HT-29 (cell line): ENCODE results near the gene MAPK9. TPM values are rescaled to one million over a fixed set of nuclear protein-coding genes. Genes with fewer than 3 reads are reported as not detected.

Experiments used
- DNase-seq: peaks from one replicate; pipeline ENCODE4 v3.0.0-alpha.2; 2015; ENCODE audit warnings: low spot score
- total RNA-seq: library from RNA; depleted of rRNA; stranded (reverse); fragments of >200 nt; shearing (Covaris generic); gene quantifications from 2 replicates; pipeline ENCODE4 v1.2.3, GENCODE V29; 2014

Gene MAPK9
- total RNA-seq, 1 experiment from 2014 or later: 24.0 TPM

- DNase-seq: no peak
Observed at GRCh38 chr5:180294913-180295555, 3.2 kb upstream of the MAPK9 start.

DNA sequence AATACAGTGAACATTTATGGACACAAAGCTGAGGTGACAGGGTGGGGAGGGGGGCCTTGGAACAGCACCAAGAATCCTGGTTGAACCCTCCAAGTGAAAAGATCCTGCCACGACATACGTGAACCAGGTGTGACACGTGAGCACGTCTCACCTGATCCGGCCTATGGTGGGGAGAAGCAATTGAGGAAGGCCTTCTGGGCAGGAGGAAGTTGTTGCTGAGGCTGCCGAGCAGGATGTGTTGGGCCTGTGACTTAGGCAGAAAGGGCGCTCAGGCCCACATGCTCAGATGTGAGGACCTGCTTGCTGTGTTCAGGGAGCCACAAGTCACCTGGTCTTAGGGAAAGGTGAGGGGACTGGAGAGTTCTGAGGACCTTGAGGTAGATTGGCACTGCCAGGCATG is 2.5 kb upstream of the MAPK9 start:
- DNase-seq: no peak

GRCh38 chr5:180291234-180291940 is 496 bp downstream of the MAPK9 start:
- peak; percentile 28 for DNase-seq

GRCh38 chr5:180290568-180291233 is 1.2 kb downstream of the MAPK9 start:
- peak; percentile 4 for DNase-seq

GRCh38 chr5:180289966-180290365 is 1.9 kb downstream of the MAPK9 start:
- no peak for DNase-seq

DNA sequence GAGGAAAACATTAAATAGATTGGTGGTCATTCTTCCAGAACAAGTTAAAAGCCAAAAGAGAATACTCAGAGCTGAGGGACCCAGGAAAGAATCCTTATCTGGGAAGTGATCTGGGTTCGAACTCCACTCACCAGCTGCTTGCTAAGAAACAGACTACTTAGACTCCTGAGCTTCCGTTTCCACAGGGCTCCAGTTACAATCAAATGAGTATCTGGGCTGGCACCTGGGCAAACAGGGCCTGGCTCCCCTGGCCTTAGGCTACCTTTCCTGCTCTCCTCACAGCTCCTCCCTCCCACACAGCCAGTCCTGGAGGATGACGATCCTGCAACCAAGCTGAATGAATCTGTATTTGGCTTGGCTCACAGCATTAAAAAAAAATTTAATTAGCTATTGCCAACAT is 2.5 kb downstream of the MAPK9 start:
- no peak for DNase-seq

- DNase-seq: no peak
Observed at GRCh38 chr5:180287868-180288267, 4.0 kb downstream of the MAPK9 start.

GRCh38 chr5:180287404-180287803 is 4.5 kb downstream of the MAPK9 start:
- DNase-seq: no peak

DNA sequence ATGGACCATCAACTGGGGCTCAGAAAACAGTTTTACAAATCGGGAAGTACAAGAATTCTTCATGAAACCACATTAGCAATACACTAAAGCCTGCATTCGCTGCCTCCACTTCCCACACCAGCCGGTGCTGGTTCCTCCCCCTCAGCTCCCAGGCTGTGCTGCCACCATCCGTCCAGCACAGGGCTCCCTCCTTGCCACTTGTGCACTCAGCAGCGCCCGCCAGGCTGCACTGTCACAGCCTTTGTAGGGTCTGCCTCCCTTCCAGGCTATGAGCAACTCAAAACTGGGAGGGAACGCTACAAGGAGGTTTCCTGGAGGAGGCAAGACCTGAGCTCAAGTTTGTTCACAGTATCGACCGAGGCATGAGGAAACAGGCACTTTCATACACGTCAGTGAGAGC is 7.7 kb downstream of the MAPK9 start:
- no peak for DNase-seq

- no peak for DNase-seq
Observed at GRCh38 chr5:180283026-180283615, 8.8 kb downstream of the MAPK9 start.

GRCh38 chr5:180282281-180282680 is 9.6 kb downstream of the MAPK9 start:
- no peak for DNase-seq

GRCh38 chr5:180281706-180282105 is 10.2 kb downstream of the MAPK9 start:
- no peak for DNase-seq

- no peak for DNase-seq
Observed at GRCh38 chr5:180274695-180275094, 17.2 kb downstream of the MAPK9 start.

DNA sequence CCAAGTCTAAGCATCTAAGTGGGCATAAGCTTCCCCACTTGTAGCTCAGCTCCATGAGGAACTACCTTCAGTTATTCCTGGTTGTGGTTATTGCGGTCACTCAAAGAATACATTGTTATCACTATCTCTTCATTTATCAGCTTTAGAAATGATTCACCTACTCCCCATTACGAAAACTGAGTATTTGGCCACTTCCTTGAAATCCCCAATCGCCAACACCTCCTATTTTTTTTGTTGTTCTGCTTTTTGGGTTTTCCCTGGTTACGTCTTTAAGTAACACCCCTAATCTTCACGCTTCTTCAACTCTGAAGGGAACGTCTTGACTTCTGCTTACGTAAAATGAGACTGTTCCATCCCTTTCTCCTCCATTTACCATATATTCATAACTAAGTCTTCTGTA is 20.7 kb downstream of the MAPK9 start:
- no peak for DNase-seq

- DNase-seq: peak; percentile 11
Observed at GRCh38 chr5:180259260-180259611, 32.6 kb downstream of the MAPK9 start.

- DNase-seq: no peak
Observed at GRCh38 chr5:180253036-180253824, 38.7 kb downstream of the MAPK9 start.

GRCh38 chr5:180251887-180252286 is 40.0 kb downstream of the MAPK9 start:
- DNase-seq: no peak

- DNase-seq: no peak
Observed at GRCh38 chr5:180251141-180251540, 40.7 kb downstream of the MAPK9 start.

GRCh38 chr5:180250329-180250728 is 41.6 kb downstream of the MAPK9 start:
- DNase-seq: no peak

DNA sequence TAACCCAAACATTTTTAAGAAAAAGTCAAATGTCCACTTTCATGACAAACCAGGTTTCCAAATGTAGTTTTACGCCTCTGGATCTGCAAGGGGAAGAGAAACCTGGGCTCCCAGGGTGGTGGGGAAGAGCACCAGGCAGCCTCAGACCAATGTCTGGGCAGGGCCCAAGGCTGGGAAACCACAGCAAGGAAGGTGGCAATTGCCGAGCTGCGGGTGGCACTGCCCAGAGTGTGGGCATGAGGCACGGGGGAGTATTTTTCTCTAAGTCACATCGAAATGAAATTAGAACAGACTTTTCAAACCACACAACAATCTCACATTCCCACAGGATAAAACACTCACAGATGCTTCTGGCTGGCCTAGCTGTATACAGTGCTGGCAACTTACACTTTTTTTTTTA is 50.3 kb downstream of the MAPK9 start:
- no peak for DNase-seq

GRCh38 chr5:180238631-180239030 is 53.3 kb downstream of the MAPK9 start:
- DNase-seq: no peak

DNA sequence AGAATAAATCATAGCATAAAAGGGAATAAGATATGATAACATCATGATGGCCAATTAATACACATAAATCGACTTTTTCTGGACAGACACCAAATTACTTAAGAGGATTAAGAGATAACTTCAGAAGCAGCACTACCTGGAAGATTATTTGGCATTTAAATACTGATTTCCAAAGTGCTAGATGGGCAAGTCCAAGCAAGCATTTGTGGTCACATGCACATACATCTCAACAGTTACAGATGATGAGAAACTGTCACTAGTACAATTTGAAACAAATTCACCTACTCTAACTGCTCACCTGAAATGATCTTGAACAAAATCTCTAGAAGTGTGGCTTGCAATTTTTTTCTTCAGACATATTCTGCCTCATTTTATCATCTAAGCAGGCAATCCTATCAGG is 56.0 kb downstream of the MAPK9 start:
- DNase-seq: no peak
